Brain microvascular endothelial cell (primary cell): ENCODE results near the gene BABAM2.

Experiments
- DNase-seq: peaks from one replicate; pipeline ENCODE4 v3.0.0-alpha.2; 2020
- H3K27ac ChIP-seq: fragments of 250-450 bp; sonication (Bioruptor Pico); 2 replicates; pipeline ENCODE4 v1.5.1; 2020; ENCODE audit warnings: mild to moderate bottlenecking, moderate library complexity
- H3K27me3 ChIP-seq: fragments of 250-450 bp; sonication (Bioruptor Pico); replicated peaks from 2 replicates; pipeline ENCODE4 v1.5.1; 2020; ENCODE audit warnings: mild to moderate bottlenecking
- H3K36me3 ChIP-seq: fragments of 250-450 bp; sonication (Bioruptor Pico); replicated peaks from 2 replicates; pipeline ENCODE4 v1.5.1; 2020; ENCODE audit warnings: mild to moderate bottlenecking
- H3K4me3 ChIP-seq: 2 replicates; pipeline ENCODE4 v1.5.1; 2011; ENCODE audit warnings: low read depth, mild to moderate bottlenecking, control low read depth, low read length, moderate library complexity
- CTCF ChIP-seq: IDR thresholded peaks from 2 replicates; pipeline ENCODE4 v1.5.1; 2011; ENCODE audit warnings: low read depth, mild to moderate bottlenecking, moderate library complexity, low read length, control low read depth, inconsistent platforms; ENCODE audit errors: missing control alignments
- in situ Hi-C: cut with HindIII; loops from 2 replicates; pipeline ENCODE4 v1.10.0; 2017; ENCODE audit warnings: low sequenced_read_pairs, low pct_ligation_motif_present

BABAM2 gene

GRCh38 chr2:28152585-28153280, 262.2 kb downstream of the BABAM2 start:
- DNase-seq = no peak
- H3K36me3 ChIP-seq = no peaks in the 10 kb centered on the region
- no peak overlapping the region for H3K4me3 ChIP-seq
- no peaks in the 10 kb centered on the region for H3K27me3 ChIP-seq
- no peak for TF ChIP-seq CTCF
- H3K27ac ChIP-seq = no peak overlapping the region
- in situ Hi-C loops = no loop called here

- Histone ChIP-seq H3K36me3 (no peaks in the 10 kb centered on the region), H3K4me3 (no peak overlapping the region), H3K27me3 (no peaks in the 10 kb centered on the region), H3K27ac (no peak overlapping the region)
- in situ Hi-C loops = no loop called here
- no peak for DNase-seq
- TF ChIP-seq CTCF = no peak
Observed at GRCh38 chr2:28153851-28154250, 263.3 kb downstream of the BABAM2 start.

GRCh38 chr2:28155086-28155485, 264.6 kb downstream of the BABAM2 start:
- in situ Hi-C loops = no loop called here
- H3K27ac ChIP-seq = no peak overlapping the region
- TF ChIP-seq CTCF = no peak

GRCh38 chr2:28155627-28156026, 265.1 kb downstream of the BABAM2 start:
- peak; percentile 76 for TF ChIP-seq CTCF
- Histone ChIP-seq H3K27me3 (no peaks in the 10 kb centered on the region), H3K4me3 (no peak overlapping the region), H3K27ac (no peak overlapping the region), H3K36me3 (no peaks in the 10 kb centered on the region)
- in situ Hi-C loops = no loop called here
- no peak for DNase-seq

More at GRCh38 chr2:28155086-28155485, 264.6 kb downstream of the BABAM2 start:
- DNase-seq = no peak
- Histone ChIP-seq H3K4me3 (no peak overlapping the region), H3K36me3 (no peaks in the 10 kb centered on the region), H3K27me3 (no peaks in the 10 kb centered on the region)

GRCh38 chr2:28158791-28159190, 268.3 kb downstream of the BABAM2 start:
- in situ Hi-C loops = no loop called here
- no peak for DNase-seq
- no peaks in the 10 kb centered on the region for H3K36me3 ChIP-seq
- H3K4me3 ChIP-seq = no peak overlapping the region
- H3K27me3 ChIP-seq = no peaks in the 10 kb centered on the region
- no peak overlapping the region for H3K27ac ChIP-seq
- no peak for TF ChIP-seq CTCF

GRCh38 chr2:28160986-28161425, 270.5 kb downstream of the BABAM2 start:
- TF ChIP-seq CTCF = no peak
- no peaks in the 10 kb centered on the region for H3K27me3 ChIP-seq
- in situ Hi-C loops = no loop called here
- DNase-seq = no peak
- no peak overlapping the region for H3K4me3 ChIP-seq
- no peak overlapping the region for H3K27ac ChIP-seq
- H3K36me3 ChIP-seq = no peaks in the 10 kb centered on the region
